Activated CD8-positive, alpha-beta memory T cell treated with anti-CD3 and anti-CD28 coated beads for 48 hours (primary cell): ENCODE measurements around the gene NOTO.
"Not testable (repeated sequence)": the region's sequence is repeated elsewhere in the genome, so short reads cannot be mapped to it uniquely, and the experiment has no call there.

Experiments used
- DNase-seq, 3 experiments: peaks; one replicate each; pipeline ENCODE4 v3.0.0-alpha.2; 2020; ENCODE audit warnings: low read depth in 2 of 3, low spot score in 2 of 3

Gene NOTO, protein sequence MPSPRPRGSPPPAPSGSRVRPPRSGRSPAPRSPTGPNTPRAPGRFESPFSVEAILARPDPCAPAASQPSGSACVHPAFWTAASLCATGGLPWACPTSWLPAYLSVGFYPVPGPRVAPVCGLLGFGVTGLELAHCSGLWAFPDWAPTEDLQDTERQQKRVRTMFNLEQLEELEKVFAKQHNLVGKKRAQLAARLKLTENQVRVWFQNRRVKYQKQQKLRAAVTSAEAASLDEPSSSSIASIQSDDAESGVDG

DNA sequence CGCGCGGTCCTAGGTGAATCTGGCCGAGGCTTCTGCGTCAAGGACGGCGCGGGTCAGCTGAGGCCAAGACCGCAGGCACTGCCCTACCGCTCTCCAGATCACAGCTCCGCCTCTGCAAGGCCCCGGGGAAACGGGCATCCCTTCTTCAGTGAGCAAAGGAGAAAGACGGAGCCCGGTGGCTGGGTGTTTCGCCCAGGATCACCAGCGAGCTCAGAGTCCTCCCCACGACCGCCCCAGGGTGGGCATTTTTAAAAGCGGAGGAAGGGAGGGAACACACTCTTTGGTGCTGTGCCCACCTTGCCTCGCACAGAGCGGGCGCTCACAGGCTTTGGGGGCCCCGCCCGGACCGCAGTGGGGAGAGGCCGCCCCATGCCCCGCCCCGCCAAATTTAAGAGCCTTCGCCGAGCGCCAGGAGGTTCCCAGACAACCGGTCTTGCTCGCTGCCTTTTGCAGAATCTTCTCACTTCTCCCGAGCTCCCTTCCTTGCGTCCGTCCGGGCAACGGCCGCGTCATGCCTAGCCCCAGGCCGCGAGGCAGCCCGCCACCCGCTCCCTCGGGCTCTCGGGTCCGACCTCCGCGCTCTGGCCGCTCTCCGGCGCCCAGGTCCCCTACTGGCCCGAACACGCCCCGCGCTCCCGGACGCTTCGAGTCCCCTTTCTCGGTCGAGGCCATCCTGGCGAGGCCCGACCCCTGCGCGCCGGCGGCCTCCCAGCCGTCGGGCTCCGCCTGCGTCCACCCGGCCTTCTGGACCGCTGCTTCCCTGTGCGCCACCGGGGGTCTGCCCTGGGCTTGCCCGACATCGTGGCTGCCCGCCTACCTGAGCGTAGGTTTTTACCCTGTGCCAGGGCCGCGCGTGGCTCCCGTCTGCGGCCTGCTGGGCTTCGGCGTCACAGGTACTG lies at the start of gene NOTO:
Gene NOTO (plus strand): TSS at position 419 of the 899 bp plus-strand sequence. CDS start 93 bp downstream, at position 512.
- DNase-seq: no peak

DNA sequence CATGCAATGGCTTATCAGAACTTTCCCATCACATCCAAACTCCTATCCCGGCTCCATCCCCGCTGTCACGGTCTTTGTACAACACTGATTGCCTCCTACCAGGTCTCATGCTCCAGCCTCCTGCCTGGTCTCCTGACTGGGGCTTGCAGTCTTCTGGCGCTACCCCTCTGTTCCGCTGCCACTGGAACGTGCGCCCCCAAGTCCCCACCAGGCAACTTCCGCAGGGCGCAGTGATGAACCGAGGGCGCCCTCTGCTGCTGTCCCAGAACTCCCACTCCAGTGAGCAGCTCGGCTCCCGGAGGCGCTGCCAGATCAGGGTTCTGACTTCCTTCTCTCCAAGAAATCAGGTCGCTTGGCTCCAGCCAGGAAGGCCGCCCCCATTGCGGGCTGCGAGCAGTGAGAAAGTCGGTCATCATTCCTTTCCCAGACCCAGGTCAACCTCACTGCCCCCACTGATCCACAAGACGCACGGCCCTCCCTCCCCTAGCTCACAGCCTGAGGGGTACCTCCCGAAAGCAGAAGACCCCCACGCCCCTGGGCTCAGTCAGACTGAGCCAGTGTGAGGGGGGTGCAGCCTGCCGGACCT lies 45.7 kb upstream of the NOTO start:
- DNase-seq: no peak

DNA sequence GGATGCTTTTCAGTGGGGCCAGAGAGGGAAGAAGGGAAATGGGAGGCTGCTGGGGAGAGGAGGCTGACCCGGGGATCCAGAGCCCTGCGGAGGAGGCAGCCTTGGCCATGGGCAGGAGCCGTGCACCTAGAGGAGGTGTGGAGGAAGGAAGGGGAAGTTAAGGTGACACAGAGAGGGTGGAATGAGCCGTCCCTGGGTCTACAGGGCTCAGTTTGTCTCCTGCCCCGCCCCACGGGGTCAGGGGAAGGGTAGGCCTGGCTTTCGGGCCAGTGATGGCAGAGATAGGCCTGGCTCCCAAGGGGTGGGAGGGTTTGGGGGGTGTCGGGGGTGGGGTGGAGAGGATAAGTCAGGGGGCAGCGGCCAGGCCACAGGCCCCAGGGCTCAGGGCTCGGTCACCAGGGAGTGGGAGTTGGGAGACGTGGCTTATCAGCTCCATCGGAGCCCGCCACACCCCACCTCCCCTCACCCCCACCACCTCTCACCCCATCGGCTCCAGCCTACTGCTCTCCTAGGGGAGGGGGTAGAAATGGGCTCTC lies 39.5 kb upstream of the NOTO start:
- no peak for DNase-seq

DNA sequence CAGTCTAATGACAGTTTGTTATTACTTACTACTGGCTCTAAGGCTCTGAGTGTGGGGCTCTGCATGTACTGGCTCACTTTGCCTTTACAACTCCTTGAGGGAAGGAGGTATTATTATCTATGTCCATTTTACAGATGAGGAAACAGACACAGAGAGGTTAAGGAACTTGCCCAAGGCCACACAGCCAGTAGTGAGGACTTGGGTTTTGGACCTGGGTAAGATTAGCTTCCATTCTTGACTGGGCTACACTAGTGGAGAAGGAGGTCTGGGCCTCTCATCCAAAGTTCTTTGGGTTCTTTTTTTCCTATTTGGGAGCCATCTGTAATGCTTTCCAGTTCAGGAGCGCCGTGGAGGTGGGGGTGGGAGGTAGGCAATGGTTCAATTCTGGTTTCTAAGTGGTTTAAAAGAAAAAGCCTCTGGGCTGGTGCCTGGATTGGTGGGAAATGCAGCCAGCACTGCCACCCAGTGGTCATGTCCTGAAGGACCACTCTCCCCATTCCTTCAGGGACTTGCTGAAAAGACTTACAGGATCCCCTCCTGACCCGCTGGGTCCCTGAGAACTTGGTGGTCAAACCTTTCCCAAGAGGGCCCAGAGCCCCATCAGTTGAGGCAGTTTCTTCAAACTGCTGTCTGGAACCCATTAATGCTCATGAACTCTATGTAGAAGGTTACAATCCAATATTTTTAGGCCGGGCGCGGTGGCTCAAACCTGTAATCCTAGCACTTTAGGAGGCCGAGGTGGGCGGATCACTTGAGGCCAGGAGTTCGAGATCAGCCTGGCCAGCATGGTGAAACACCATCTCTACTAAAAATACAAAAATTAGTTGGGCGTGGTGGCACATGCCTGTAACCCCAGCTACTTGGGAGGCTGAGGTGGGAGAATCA lies 38.6 kb upstream of the NOTO start:
- peak in 1 of 3 experiments; percentile 27 for DNase-seq

DNA sequence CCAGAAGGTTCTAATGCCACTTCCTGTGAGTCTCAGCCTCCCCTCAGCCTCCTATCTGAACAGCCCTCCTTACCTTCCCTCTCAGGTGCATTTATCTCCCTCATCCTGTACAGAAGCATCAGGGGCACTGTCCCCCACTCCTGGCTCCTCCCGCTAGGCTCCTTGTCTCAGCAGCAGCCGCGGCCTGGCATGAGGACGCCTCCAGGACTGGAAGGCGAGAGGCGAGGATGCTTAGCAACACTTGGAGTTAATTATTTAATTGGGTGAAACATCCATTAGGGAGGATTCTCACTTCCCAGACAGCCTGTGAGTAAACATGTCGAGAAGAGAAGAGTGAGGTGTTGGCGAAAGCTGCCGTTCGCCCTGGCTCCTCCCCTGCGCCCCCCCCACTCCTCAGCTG lies 36.4 kb upstream of the NOTO start:
- not testable (repeated sequence) for DNase-seq

DNA sequence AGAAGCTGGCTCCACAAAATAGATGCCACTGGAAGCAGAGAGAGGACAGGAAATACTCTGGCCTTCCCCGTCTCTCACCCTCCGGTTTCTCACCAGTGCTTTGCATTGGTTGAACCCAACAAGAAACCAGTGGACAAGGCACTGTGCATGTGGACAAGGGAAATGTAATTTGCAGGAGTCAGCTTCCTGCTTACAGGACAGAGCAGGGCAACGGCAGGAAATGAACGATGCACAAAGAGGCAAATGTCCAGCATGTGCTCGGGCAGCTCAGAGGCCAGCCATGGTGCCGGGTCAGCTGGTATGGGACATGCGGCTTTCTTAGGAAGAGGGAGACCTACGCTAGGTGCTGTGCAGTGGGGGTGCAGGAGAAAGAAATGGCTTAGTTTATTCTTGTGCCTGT lies 35.6 kb upstream of the NOTO start:
- DNase-seq: not testable (repeated sequence)

DNA sequence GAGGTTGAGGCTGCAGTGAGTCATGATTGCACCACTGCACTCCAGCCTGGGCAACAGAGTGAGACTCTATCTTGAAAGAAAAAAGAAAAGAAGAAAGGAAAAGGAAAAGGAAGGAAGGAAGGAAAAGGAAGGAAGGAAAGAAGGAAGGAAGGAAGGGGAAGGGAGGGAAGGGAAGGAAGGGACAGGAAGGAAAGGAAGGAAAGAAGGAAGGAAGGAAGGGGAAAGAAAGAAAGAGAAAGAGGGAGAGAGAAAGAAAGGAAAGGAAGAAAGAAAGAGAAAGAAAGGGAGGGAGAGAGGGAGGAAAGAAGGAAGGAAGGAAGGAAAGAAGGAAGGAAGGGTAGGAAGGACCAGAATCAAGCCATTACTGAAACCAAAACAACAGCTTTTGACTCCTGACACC lies 34.0 kb upstream of the NOTO start:
- not testable (repeated sequence) for DNase-seq

DNA sequence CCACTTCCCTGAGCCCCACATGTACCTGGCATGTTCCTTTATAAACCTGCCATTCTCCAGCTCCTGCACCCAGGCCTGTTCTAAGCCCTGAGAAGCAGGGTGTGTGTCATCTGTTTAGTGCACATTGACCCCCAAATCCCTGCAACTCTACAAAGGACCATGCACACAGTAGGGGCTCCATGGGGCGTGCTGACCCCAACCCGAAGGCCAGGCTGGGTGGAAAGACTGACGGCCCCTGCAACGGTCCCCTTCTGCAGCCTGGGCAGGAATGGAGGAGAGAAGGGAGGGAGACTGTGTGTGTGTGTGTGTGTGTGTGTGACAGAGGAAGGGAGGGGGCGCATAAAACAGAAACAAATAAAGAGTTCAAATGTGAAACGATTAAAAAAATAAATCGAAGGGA lies 32.0 kb upstream of the NOTO start:
- not testable (repeated sequence) for DNase-seq

DNA sequence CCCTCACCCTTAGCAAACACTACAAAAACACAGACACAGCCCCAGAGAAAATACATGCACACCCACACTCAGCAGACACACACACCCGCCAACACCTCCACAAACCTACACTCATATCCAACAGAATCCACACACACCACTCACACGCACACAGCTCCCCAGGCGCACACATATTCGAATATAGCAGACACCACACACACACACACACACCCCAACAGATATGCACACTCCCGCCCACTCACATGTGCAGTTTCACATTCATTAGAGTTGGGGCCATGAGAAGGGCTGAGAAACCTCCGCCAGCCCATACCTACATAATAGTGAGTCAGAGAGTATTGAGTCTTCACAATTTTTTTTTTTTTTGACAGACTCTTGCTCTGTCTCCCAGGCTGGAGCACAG lies 29.4 kb upstream of the NOTO start:
- DNase-seq: peak in 1 of 3 experiments; percentile 19

DNA sequence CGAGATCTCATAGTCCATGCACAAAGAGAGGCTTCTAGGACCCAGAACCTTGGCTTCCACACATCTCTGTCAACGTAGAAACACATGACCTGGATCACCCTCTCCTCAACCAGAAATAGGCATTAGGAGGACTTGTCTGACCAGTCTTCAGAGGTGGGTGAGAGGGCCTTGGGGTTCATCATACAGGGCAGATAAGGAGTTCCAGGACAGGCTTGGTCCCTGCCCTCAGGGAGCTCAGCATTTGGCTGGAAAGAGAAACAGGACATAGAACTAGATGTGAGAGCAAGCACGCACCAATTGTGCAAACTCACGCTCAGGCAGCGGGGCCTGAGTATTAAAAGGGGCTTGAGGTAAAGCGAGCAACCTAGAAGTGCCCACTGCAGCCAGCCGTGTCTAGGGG lies 28.6 kb upstream of the NOTO start:
- DNase-seq: no peak

DNA sequence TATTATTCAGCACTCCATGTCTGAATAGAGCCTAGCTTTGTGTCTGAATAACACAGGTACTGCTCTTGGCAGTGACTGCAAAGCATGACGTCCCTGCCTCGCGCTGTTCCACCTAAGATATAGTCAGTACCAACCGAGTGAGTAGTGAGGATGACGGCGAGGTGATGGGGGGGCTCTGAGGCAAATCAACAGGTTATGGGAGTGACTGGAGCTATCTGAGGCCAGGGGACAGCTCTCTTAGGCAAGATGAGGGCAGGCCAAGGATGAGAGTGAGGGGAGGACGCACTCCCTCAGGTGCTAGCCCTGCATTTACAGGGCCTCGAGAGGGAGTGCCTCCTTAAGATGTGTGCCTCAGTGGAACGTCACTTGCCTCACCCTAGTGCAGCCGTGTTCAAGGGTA lies 28.1 kb upstream of the NOTO start:
- no peak for DNase-seq

DNA sequence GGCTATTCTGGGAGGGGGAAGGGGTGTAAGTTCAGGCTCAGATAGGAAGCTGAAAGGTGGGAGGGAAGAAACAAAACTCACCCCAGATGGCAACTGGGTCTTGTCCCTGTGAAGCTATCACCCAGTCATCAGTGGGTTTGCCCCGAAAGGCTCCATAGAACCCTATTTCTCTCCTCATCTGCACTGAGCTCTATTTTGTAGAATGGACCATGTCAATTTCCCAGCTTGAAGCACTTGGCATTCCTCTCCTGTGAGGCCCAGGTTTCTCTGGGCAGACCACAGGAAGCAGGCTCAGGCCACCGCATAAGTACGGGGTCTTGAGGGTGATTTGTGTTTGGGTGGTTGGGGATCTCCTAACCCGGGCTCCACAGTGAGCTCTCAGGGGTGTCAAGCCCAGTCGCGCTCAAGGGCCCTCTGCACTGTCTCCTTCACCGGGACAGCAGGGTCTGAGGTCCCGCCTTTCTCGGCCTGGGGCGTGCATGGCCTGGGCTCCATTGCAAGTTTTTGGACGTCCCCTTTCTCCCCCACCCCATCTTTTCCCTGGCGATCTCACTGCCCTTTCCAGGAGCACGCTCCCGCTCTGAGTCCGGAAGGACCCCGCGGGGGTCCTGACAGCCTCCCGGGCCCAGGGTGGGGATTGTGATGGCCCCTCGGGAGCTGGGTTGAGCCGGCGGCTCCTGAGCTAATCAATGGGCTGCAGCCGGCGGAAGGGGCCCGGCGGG lies 27.3 kb upstream of the NOTO start:
- no peak for DNase-seq

DNA sequence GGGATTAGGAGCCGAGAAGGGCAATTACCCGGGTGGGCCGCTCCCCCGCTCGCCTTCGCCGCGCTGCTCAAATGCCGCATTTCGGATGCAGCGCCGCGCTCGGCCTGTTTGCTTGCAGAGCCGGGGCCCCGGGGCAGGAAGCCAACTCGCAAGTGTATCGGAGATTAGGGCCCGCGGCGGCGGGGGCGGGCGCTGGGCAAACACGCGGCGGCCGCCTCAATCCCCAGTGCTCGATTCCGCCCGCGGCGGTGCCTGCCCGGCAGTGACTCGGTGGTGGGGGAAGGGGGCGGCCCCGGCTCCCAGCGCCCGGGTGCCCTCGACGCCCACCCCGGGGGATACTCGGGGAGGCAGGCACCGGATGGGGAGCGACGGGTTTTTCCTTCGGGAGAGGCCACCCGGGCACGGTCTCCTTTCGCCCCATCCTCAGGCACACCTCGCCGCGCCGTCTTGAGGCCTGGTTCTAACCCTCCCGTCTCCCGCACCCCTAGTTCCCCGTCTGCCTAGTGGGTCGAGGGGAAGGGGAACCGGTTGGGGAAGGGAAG lies 26.6 kb upstream of the NOTO start:
- DNase-seq: peak; percentile 48 to 57 (median 51)

DNA sequence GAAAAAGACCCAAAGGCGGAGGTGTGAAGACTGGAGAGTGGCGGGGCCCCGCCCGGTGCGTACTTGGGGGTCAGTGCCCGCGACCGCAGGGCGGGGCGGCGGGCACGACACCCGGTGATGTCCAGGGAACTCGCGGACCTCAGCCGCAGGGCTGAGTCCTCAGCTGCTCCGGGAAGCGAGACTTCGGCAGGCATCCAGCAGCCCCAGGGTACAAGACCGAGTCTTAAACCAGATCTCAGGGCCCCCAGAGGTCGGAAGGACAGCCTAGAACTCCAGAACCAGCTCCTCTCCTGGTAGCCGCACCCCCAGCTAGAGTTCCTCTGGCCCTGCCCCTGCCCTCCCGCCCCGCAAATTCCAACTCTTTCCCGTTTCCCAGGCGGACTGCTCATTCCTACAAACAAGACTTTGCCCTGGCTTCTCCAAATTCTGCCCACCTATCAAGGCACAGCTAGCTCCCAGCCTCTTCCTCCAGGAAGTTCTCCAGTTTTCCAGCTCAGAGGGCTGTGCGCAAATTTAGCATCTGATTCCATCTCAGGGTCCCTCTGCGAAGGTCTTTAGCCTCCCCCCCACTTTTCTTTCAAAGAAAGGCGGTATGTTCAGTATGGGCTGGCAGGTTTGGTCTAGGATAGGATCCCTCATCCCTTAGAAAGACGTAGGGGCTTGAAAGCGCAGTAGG lies 26.0 kb upstream of the NOTO start:
- no peak for DNase-seq

DNA sequence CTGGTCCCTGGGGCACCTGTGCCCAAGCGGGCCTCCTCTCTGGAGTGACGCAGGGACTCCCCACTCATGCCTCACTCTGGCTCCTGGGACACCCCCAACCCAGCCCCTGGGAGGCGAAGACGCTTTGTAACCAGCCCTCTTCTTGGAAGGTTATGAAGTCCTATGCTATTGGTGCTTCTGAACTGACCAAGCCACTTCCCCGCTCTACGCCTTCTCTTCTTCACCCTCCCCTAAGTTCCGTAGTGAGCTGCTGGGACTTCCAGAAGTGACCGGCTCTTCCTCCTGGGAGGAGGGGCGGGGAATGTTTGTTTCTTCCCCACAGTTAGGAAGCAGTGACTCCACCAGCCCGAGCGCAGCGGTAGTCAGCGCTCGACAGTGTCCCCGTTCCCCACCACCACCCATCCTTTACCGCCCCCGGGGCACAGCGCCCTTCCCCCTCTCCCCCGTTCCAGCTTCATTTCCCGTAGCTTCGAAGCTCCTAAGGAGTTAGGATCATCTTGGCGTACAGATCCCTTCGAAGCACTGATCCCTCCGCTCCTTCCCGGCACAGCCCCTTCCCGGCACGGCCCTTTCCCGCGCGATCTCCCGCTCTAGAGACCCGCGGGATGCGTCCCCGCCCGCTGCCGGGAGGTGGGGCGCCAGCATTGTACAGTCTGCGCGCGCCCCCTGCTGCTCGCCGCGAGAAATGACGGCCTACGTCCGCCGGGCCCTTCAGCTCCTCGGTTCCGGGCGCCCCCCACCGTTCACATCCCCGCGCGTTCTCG lies 25.3 kb upstream of the NOTO start:
- DNase-seq: peak; percentile 68 to 86 (median 75)

DNA sequence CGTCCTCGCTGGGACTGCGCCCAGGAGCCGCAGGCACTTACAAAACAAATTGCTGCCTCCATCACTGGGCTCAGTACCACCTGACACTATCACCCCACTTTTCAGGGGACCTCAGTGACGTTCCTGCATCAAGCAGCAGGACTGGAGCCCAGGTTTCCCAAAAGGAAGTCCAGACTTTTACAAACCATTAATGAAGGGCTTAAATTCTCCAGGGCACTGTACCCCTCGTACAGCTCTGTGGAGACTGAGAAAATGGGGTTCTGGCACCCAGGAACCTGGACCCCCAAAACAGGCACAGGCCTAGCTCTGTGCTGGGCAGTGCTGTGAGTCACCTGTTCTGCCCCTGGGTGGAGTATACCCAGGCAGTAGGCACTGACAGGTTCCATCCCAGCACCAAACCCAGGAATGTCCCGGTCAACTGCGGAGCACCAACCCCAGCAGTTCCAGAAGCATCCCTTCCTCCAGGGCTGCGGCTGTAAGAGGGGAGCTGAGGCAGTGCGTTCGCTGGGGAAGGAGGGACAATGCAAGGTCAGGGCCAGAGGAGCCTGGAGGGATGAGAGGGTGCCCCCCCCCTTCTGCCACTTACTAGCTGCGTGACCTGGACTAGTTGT lies 24.6 kb upstream of the NOTO start:
- no peak for DNase-seq

DNA sequence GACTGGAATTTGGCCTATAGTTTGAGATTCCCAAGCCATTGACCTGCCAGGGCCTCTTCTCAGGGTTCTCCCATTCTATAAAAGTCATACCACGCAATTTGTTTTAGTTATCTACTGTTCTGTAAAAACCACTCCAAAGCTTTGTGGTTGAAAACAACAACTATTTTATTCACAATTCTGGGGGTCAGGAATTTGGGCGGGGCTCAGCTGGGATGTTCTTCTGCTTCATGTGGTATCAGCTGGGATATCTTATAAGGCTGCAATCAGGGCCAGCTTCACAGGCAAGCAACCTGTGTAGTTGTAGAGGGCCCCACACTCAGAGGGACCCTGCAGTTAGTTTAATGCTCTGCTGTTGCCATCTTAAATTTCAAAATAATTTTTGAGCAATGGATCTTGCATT lies 16.4 kb upstream of the NOTO start:
- no peak for DNase-seq

DNA sequence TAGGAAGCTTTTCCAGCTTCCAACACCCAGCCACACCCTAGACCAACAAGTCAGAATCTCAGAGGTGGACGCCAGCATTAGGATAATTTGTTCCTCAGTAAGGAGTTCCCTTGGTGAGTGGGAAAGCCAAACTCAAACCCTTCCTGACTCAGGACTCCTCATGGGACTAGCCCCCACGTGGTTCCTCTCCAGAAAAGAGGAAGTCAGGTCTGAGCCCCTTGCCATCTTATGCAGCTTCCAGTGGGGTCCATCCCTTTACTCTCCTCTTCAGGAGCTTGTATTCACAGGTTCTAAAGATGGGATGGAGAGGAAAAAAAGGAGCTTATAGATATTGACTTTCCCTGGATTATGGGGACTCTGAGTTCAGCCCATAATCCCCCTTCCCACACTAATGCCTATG lies 14.8 kb upstream of the NOTO start:
- no peak for DNase-seq
